Activated CD4-positive, alpha-beta T cell treated with anti-CD3 and anti-CD28 coated beads for 36 hours (primary cell): ENCODE results near the gene POLH. TPM values are rescaled to one million over a fixed set of nuclear protein-coding genes. Genes with fewer than 3 reads are reported as not detected.
"Not testable (repeated sequence)": the region's sequence is repeated elsewhere in the genome, so short reads cannot be mapped to it uniquely, and the experiment has no call there.

ENCODE experiments used
- ATAC-seq: fragments of 200-7000 bp; cut with Tn5 transposase; one replicate; pipeline ENCODE4 v1.10.0; 2021; ENCODE audit warnings: mild to moderate bottlenecking, moderate library complexity
- CTCF ChIA-PET: fragments of 350-600 bp; sonication (Branson Sonifier 250); formaldehyde crosslinking; loops from one replicate; lab custom pipeline; 2021; ENCODE audit warnings: antibody characterized with exemption; lab: Charles Lee
- POLR2A ChIA-PET: fragments of 350-600 bp; sonication (Branson Sonifier 250); formaldehyde crosslinking; loops from one replicate; lab custom pipeline; 2021; ENCODE audit warnings: antibody characterized with exemption, inconsistent platforms; lab: Charles Lee
- DNase-seq: peaks from one replicate; pipeline ENCODE4 v3.0.0-alpha.2; 2020
- H3K27ac Mint-ChIP-seq: one replicate; pipeline ENCODE4 v1.8.0; 2021; ENCODE audit warnings: mixed read lengths
- H3K27me3 Mint-ChIP-seq: one replicate; pipeline ENCODE4 v1.8.0; 2021; ENCODE audit warnings: mixed read lengths
- H3K36me3 Mint-ChIP-seq: one replicate; pipeline ENCODE4 v1.8.0; 2021; ENCODE audit warnings: low read depth, mixed read lengths
- H3K4me1 Mint-ChIP-seq: one replicate; pipeline ENCODE4 v1.8.0; 2021; ENCODE audit warnings: mixed read lengths
- H3K4me3 Mint-ChIP-seq: one replicate; pipeline ENCODE4 v1.8.0; 2021; ENCODE audit warnings: mild to moderate bottlenecking, moderate library complexity, mixed read lengths
- H3K9me3 Mint-ChIP-seq: one replicate; pipeline ENCODE4 v1.8.0; 2021; ENCODE audit warnings: low read depth, mixed read lengths
- intact Hi-C, 2 experiments: fragments of 100-400 bp; cut with DNase I in 1 of 2; cut with micrococcal nuclease in 1 of 2; formaldehyde crosslinking; loops; one replicate each; pipeline versions ENCODE4 v1.14.2 to v1.15.1; 2022 to 2024; cut with DNase I, micrococcal nuclease
- total RNA-seq, 2 experiments: library from RNA; stranded (reverse); gene quantifications; one replicate each; pipeline ENCODE4 v1.2.3, GENCODE V29; 2021

Gene POLH
- 10 to 100 TPM; 35.2 to 37.9 TPM for total RNA-seq

GRCh38 chr6:43575772-43576551 lies at the start of gene POLH, which contains the start of gene XPO5:
TSS of gene POLH (plus strand) at chr6:43576185. CDS start at chr6:43582320, 6,135 bp downstream.
TSS of gene XPO5 (minus strand) at chr6:43576038. CDS start at chr6:43575864, 174 bp downstream.
- H3K4me3 Mint-ChIP-seq: peak within 1 kb of the TSS; percentile 90
- no peaks in the 10 kb centered on the region for H3K9me3 Mint-ChIP-seq
- H3K27ac Mint-ChIP-seq: peak within 1 kb of the TSS; percentile 86
- ATAC-seq: peak; percentile 91
- H3K27me3 Mint-ChIP-seq: no peaks in the 10 kb centered on the region
- ChIA-PET CTCF (interaction anchor here (0.6 to 1.2 kb wide), 5 partner anchors 17 to 221 kb away, joined by 3 read pairs; partner anchors contain the start of gene GTPBP2), POLR2A (no interaction called here)
- peaks cover 37% of the 10 kb centered on the region for H3K36me3 Mint-ChIP-seq
- DNase-seq: peak; percentile 95
- H3K4me1 Mint-ChIP-seq: peaks cover 44% of the 10 kb centered on the region
- intact Hi-C loops: loop anchor here (1.0 to 10.0 kb wide), 13 partner anchors 51 to 811 kb away; partner anchors contain the start of genes GTPBP2 (in 2 of the 2), ABCC10 (in 1 of the 2), CDC5L (in 1 of the 2) and CNPY3 (in 1 of the 2)

GRCh38 chr6:43532201-43532600 lies 43.8 kb upstream of the POLH start:
- no peak for ATAC-seq
- peak overlapping the region; percentile 16 for H3K27ac Mint-ChIP-seq
- CTCF ChIA-PET: interaction anchor here (0.6 to 1.3 kb wide), 8 partner anchors 10 to 636 kb away, joined by 3 to 4 read pairs (median 4); no protein-coding TSS in a partner anchor
- no peaks in the 10 kb centered on the region for H3K4me1 Mint-ChIP-seq
- no peak for DNase-seq
- H3K36me3 Mint-ChIP-seq: peaks cover 61% of the 10 kb centered on the region
- intact Hi-C loops: no loop called here
- no peaks in the 10 kb centered on the region for H3K9me3 Mint-ChIP-seq
- H3K27me3 Mint-ChIP-seq: no peaks in the 10 kb centered on the region
- H3K4me3 Mint-ChIP-seq: no peak overlapping the region
- POLR2A ChIA-PET: interaction anchor here (0.5 kb wide), 1 partner anchor 131 kb away, joined by 3 read pairs; no protein-coding TSS in a partner anchor

GRCh38 chr6:43538986-43539385 lies 37.0 kb upstream of the POLH start:
- CTCF ChIA-PET, intact Hi-C loops: not testable (repeated sequence)

GRCh38 chr6:43539409-43539808 lies 36.6 kb upstream of the POLH start:
- H3K9me3 Mint-ChIP-seq, H3K27me3 Mint-ChIP-seq, H3K4me1 Mint-ChIP-seq, ATAC-seq, POLR2A ChIA-PET, H3K27ac Mint-ChIP-seq, intact Hi-C loops, H3K4me3 Mint-ChIP-seq, DNase-seq, CTCF ChIA-PET: not testable (repeated sequence)
- H3K36me3 Mint-ChIP-seq: peaks cover 57% of the 10 kb centered on the region

More at GRCh38 chr6:43538986-43539385, 37.0 kb upstream of the POLH start:
- DNase-seq, H3K27me3 Mint-ChIP-seq, H3K9me3 Mint-ChIP-seq, H3K4me1 Mint-ChIP-seq, POLR2A ChIA-PET, H3K4me3 Mint-ChIP-seq, H3K27ac Mint-ChIP-seq, ATAC-seq: not testable (repeated sequence)
- H3K36me3 Mint-ChIP-seq: peaks cover 58% of the 10 kb centered on the region

GRCh38 chr6:43540507-43540906 lies 35.5 kb upstream of the POLH start:
- no peak overlapping the region for H3K4me3 Mint-ChIP-seq
- no peaks in the 10 kb centered on the region for H3K27me3 Mint-ChIP-seq
- CTCF ChIA-PET: no interaction called here
- DNase-seq (no peak), ATAC-seq (no peak)
- H3K9me3 Mint-ChIP-seq: no peaks in the 10 kb centered on the region
- H3K27ac Mint-ChIP-seq: no peak overlapping the region
- intact Hi-C loops: no loop called here
- H3K4me1 Mint-ChIP-seq: no peaks in the 10 kb centered on the region
- POLR2A ChIA-PET: interaction anchor here (0.6 kb wide), 1 partner anchor 21 kb away, joined by 3 read pairs; no protein-coding TSS in a partner anchor
- H3K36me3 Mint-ChIP-seq: peaks cover 55% of the 10 kb centered on the region

- no peak overlapping the region for H3K4me3 Mint-ChIP-seq
- H3K9me3 Mint-ChIP-seq: no peaks in the 10 kb centered on the region
- ATAC-seq (no peak), DNase-seq (no peak)
- ChIA-PET CTCF (no interaction called here), POLR2A (no interaction called here)
- no peak overlapping the region for H3K27ac Mint-ChIP-seq
- intact Hi-C loops: no loop called here
- H3K36me3 Mint-ChIP-seq: peaks cover 58% of the 10 kb centered on the region
- H3K27me3 Mint-ChIP-seq: no peaks in the 10 kb centered on the region
- H3K4me1 Mint-ChIP-seq: no peaks in the 10 kb centered on the region
Measured at GRCh38 chr6:43541774-43542471, 34.1 kb upstream of the POLH start.

GRCh38 chr6:43544461-43544860 lies 31.5 kb upstream of the POLH start:
- ATAC-seq (no peak), DNase-seq (no peak)
- peaks cover 58% of the 10 kb centered on the region for H3K36me3 Mint-ChIP-seq
- H3K4me1 Mint-ChIP-seq: no peaks in the 10 kb centered on the region
- ChIA-PET CTCF (interaction anchor here (0.6 to 0.9 kb wide), 3 partner anchors 24 to 281 kb away, joined by 3 read pairs; no protein-coding TSS in a partner anchor), POLR2A (interaction anchor here (0.6 kb wide), 1 partner anchor 244 kb away, joined by 4 read pairs; no protein-coding TSS in a partner anchor)
- intact Hi-C loops: no loop called here
- no peaks in the 10 kb centered on the region for H3K27me3 Mint-ChIP-seq
- no peak overlapping the region for H3K27ac Mint-ChIP-seq
- H3K4me3 Mint-ChIP-seq: no peak overlapping the region
- H3K9me3 Mint-ChIP-seq: no peaks in the 10 kb centered on the region

GRCh38 chr6:43547222-43547621 lies 28.8 kb upstream of the POLH start:
- ATAC-seq: no peak
- H3K4me3 Mint-ChIP-seq: no peak overlapping the region
- no peaks in the 10 kb centered on the region for H3K4me1 Mint-ChIP-seq
- H3K27me3 Mint-ChIP-seq: no peaks in the 10 kb centered on the region
- DNase-seq: no peak
- CTCF ChIA-PET: interaction anchor here (0.6 to 1.0 kb wide), 3 partner anchors 8 to 226 kb away, joined by 3 to 5 read pairs (median 3); no protein-coding TSS in a partner anchor
- peaks cover 60% of the 10 kb centered on the region for H3K36me3 Mint-ChIP-seq
- H3K9me3 Mint-ChIP-seq: no peaks in the 10 kb centered on the region
- POLR2A ChIA-PET: interaction anchor here (0.6 kb wide), 1 partner anchor 12 kb away, joined by 9 read pairs; no protein-coding TSS in a partner anchor
- H3K27ac Mint-ChIP-seq: no peak overlapping the region
- intact Hi-C loops: loop anchor here in 1 of 2 experiments (2.0 kb wide), 1 partner anchor 14 kb away; no protein-coding TSS in a partner anchor

GRCh38 chr6:43557620-43558019 lies 18.4 kb upstream of the POLH start:
- H3K4me1 Mint-ChIP-seq, H3K4me3 Mint-ChIP-seq, DNase-seq, intact Hi-C loops, H3K27me3 Mint-ChIP-seq, H3K9me3 Mint-ChIP-seq, H3K27ac Mint-ChIP-seq, ATAC-seq, CTCF ChIA-PET, POLR2A ChIA-PET: not testable (repeated sequence)
- H3K36me3 Mint-ChIP-seq: peaks cover 61% of the 10 kb centered on the region

GRCh38 chr6:43559328-43559727 lies 16.7 kb upstream of the POLH start:
- no peak overlapping the region for H3K27ac Mint-ChIP-seq
- no peaks in the 10 kb centered on the region for H3K9me3 Mint-ChIP-seq
- H3K36me3 Mint-ChIP-seq: peaks cover 57% of the 10 kb centered on the region
- intact Hi-C loops: no loop called here
- ATAC-seq (no peak), DNase-seq (no peak)
- no peaks in the 10 kb centered on the region for H3K4me1 Mint-ChIP-seq
- H3K4me3 Mint-ChIP-seq: no peak overlapping the region
- ChIA-PET POLR2A (no interaction called here), CTCF (interaction anchor here (0.7 kb wide), 1 partner anchor 16 kb away, joined by 3 read pairs; the partner anchor contains the start of genes POLH and XPO5)
- H3K27me3 Mint-ChIP-seq: no peaks in the 10 kb centered on the region
